Thyroid gland (tissue), 4 donors: Measurements from ENCODE around the gene ADORA2B. TPM values are rescaled to one million over a fixed set of nuclear protein-coding genes. Genes with fewer than 3 reads are reported as not detected.

Experiments used
- DNase-seq, 2 donors: peaks; one replicate each; pipeline ENCODE4 v3.0.0-alpha.2; 2019
- H3K27ac ChIP-seq, 3 donors: fragments of 200-600 bp; sonication (generic); 1 replicate in 2 of 3; 2 replicates in 1 of 3; pipeline ENCODE4 v1.5.1; 2016 to 2019; ENCODE audit warnings: mild to moderate bottlenecking in 1 of 3, moderate library complexity in 1 of 3
- H3K27me3 ChIP-seq: fragments of 200-600 bp; sonication (generic); one replicate; pipeline ENCODE4 v1.5.1; 2019
- H3K36me3 ChIP-seq, 2 donors: fragments of 200-600 bp; sonication (generic); one replicate each; pipeline ENCODE4 v1.5.1; 2016 to 2019
- H3K4me1 ChIP-seq, 2 donors: fragments of 200-600 bp; sonication (generic); one replicate each; pipeline ENCODE4 v1.5.1; 2017 to 2019
- H3K4me3 ChIP-seq, 3 donors: fragments of 200-600 bp; sonication (generic); replicated peaks in 1 of 3; 1 replicate in 2 of 3; 2 replicates in 1 of 3; pipeline ENCODE4 v1.5.1; 2016; ENCODE audit warnings: mild to moderate bottlenecking in 1 of 3
- H3K9me3 ChIP-seq: fragments of 200-600 bp; sonication (generic); one replicate; pipeline ENCODE4 v1.5.1; 2017
- CTCF ChIP-seq, 6 experiments: fragments of 200-600 bp in 3 of 6; fragments of 450-650 bp in 3 of 6; sonication (generic) in 3 of 6; IDR thresholded peaks; one replicate each; pipeline ENCODE4 v1.5.1; 2016 to 2019; ENCODE audit warnings: antibody characterized with exemption in 6 of 6, mild to moderate bottlenecking in 2 of 6, inconsistent platforms in 1 of 6, moderate library complexity in 1 of 6
- POLR2A ChIP-seq, 2 donors: fragments of 450-650 bp; IDR thresholded peaks; one replicate each; pipeline ENCODE4 v1.6.1; 2017; ENCODE audit warnings: antibody characterized with exemption in 2 of 2, mild to moderate bottlenecking in 2 of 2, moderate library complexity in 1 of 2
- WGBS, 2 donors: methylation state at CpG; one replicate each; pipeline ENCODE4 v1.1.5; 2017; 5-methylcytosine and 5-hydroxymethylcytosine counted together
- intact Hi-C: fragments of 100-400 bp; cut with DNase I; formaldehyde crosslinking; loops from one replicate; pipeline ENCODE4 v1.15.1; 2023
- total RNA-seq, 4 donors: library from RNA; depleted of rRNA; stranded (reverse); fragments of >200 nt; gene quantifications; one replicate each; pipeline ENCODE4 v1.2.3, GENCODE V29; 2016

Gene ADORA2B
- total RNA-seq, 4 donors from 2014 or later = not detected

- Histone ChIP-seq H3K36me3 (no peaks in the 10 kb centered on the region), H3K27me3 (no peaks in the 10 kb centered on the region), H3K4me3 (no peak overlapping the region), H3K27ac (no peak overlapping the region), H3K4me1 (peaks cover 11 to 22% of the 10 kb centered on the region in 2 donors), H3K9me3 (no peaks in the 10 kb centered on the region)
- 88 to 100% methylated on average over 3 of the region's 3 CpGs for WGBS, 2 donors
- no peak for TF ChIP-seq POLR2A (IDR thresholded peaks at IDR 0.05)
- no peak for TF ChIP-seq CTCF (IDR thresholded peaks at IDR 0.05)
- DNase-seq = no peak
- intact Hi-C loops = no loop called here
Measured at GRCh38 chr17:15947271-15947670, 2.3 kb downstream of the ADORA2B start.

GRCh38 chr17:15947976-15948752 lies 3.2 kb downstream of the ADORA2B start:
- Histone ChIP-seq H3K27ac (no peak overlapping the region), H3K4me3 (no peak overlapping the region), H3K4me1 (peaks cover 11 to 22% of the 10 kb centered on the region in 2 donors), H3K27me3 (no peaks in the 10 kb centered on the region), H3K36me3 (no peaks in the 10 kb centered on the region), H3K9me3 (no peaks in the 10 kb centered on the region)
- TF ChIP-seq CTCF (IDR thresholded peaks at IDR 0.05) (no peak), POLR2A (IDR thresholded peaks at IDR 0.05) (no peak)
- intact Hi-C loops = no loop called here
- WGBS, 2 donors = 92 to 93% methylated on average over 6 to 8 of the region's 16 CpGs
- no peak for DNase-seq

GRCh38 chr17:15951368-15952047 lies 6.6 kb downstream of the ADORA2B start:
- H3K36me3 ChIP-seq = no peaks in the 10 kb centered on the region
- TF ChIP-seq POLR2A (IDR thresholded peaks at IDR 0.05) (no peak), CTCF (IDR thresholded peaks at IDR 0.05) (no peak)
- intact Hi-C loops = no loop called here

GRCh38 chr17:15952048-15952532 lies 7.2 kb downstream of the ADORA2B start:
- 91% methylated on average over 7 of the region's 7 CpGs for WGBS, 2 donors
- Histone ChIP-seq H3K4me3 (no peak overlapping the region), H3K4me1 (no peaks in the 10 kb centered on the region), H3K27me3 (no peaks in the 10 kb centered on the region), H3K36me3 (no peaks in the 10 kb centered on the region), H3K27ac (no peak overlapping the region), H3K9me3 (no peaks in the 10 kb centered on the region)
- intact Hi-C loops = no loop called here
- TF ChIP-seq POLR2A (IDR thresholded peaks at IDR 0.05) (no peak), CTCF (IDR thresholded peaks at IDR 0.05) (no peak)
- DNase-seq = no peak

More at GRCh38 chr17:15951368-15952047, 6.6 kb downstream of the ADORA2B start:
- no peaks in the 10 kb centered on the region for H3K27me3 ChIP-seq
- 96 to 98% methylated on average over 5 of the region's 6 CpGs for WGBS, 2 donors
- no peak overlapping the region for H3K4me3 ChIP-seq
- DNase-seq = no peak
- H3K27ac ChIP-seq = no peak overlapping the region
- no peaks in the 10 kb centered on the region for H3K9me3 ChIP-seq
- no peaks in the 10 kb centered on the region for H3K4me1 ChIP-seq
